HG02885 (cell line): ENCODE data around the gene PRKCH.

Source experiments
- ATAC-seq: cut with Tn5 transposase; IDR thresholded peaks from one replicate; pipeline ENCODE4 v1.9.1; 2021; ENCODE audit warnings: mild to moderate bottlenecking; ENCODE audit not compliant: unreplicated experiment, poor library complexity

Gene PRKCH

GRCh38 chr14:61569812-61570548, 248.6 kb downstream of the PRKCH start:
- ATAC-seq: no peak

- ATAC-seq: no peak
These were observed 249.3 kb downstream of the PRKCH start for GRCh38 chr14:61570549-61571290.

DNA sequence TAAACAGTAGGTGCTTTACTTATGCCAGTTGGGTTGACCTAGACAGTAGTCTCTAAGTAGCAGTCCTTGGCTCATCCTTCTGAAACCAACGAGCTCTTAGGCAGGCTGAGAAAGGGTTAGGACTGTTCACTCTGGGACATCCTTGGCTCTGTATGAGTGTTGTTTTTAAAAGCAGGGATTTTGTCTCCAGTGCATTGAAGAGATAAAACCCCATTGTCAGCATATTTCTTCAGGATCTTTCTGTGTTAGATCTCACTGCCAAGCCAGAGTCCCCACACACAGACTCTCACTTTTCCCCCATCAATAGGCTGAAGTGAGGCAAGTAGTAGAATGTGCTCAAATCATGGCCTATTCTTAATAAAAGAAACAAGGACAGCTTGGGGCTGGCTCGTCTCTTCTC, 250.5 kb downstream of the PRKCH start:
- no peak for ATAC-seq

- no peak for ATAC-seq
These were observed 251.9 kb downstream of the PRKCH start for GRCh38 chr14:61573321-61573720.

- ATAC-seq: no peak
These were observed 252.6 kb downstream of the PRKCH start for GRCh38 chr14:61573748-61574513.

DNA sequence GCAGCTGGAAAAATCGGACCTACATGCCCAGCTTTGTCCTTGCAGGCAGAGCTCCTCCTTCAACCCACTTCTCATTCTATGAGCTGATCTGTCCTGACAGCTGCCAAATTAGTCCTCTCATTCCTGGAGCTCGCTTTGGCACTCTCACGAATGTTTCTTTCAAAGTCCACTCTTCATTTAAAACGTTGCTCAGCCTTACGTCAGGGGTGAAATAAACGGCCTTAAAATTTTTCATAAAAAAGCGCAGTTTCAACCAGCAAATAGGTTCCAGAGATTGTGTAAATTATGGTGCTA, 253.1 kb downstream of the PRKCH start:
- no peak for ATAC-seq

DNA sequence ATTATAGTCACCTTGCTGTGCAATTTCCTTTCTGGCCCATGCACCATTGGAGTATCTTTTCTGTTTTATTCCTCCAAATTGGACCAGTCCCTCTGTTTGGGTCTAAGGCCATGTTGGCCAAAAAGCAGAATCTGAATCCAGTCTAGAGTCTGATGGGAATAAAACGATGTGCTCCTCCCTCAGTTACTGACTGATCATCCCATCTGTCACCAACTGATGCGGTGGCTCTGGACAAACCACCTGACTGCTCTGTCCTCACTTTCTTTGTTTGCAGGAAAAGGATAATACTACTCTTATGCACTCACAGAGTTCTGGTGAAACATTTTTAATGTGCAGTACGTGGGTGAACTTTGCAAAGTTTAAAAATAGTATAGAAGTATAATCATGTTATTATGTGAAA, 253.7 kb downstream of the PRKCH start:
- ATAC-seq: no peak

- no peak for ATAC-seq
These were observed 254.3 kb downstream of the PRKCH start for GRCh38 chr14:61575551-61576150.

GRCh38 chr14:61577506-61577931, 256.1 kb downstream of the PRKCH start:
- no peak for ATAC-seq

DNA sequence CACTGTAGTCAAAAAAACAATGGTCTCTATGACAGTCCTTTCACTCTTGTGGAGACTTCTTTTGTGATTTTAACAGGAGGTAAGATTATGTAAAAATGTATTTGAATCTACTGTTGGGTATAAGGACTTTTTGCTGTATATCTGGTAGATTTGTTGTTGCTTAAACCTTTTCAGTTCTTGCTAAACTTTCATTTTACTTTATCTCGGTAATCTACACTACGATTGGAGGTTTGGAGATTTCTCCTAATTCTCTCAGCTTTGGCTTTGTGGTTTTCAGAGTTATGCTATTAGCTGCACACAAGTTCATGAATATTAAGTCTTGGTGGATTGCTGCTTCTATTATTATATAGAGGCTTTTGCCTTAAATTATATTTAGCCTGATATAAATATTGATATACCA, 257.4 kb downstream of the PRKCH start:
- ATAC-seq: no peak

- no peak for ATAC-seq
These were observed 260.0 kb downstream of the PRKCH start for GRCh38 chr14:61581340-61581739.

DNA sequence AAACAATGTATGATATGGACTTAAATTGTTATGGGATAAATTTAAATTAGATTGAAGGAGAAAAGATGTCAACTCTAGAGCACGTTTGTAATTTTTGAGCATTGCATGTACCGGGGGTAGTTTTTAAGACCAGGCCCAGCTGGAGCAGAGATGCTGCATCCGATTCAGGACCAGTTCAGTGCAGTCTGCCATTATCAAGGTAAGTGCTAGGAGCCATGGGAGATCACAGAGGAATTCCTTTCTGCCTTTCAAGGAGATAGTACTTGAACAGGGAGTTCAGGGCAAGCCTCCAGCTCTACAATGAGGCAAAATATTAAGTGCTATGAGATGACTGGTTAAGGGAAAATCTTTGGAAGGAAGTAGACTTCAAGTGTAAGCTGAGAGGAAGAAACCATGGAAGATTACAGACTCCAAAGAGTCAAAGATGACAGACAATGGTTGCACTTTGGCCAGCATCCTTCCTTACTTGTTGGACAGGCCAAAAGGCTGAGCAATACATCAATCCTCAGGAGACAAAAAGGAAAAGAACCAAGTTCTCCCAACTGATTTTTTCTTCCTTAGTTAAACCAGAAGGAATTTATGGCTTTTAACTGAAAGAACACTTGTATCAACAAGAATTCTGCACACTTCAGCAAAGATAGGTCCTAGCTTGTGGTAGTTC, 260.7 kb downstream of the PRKCH start:
- no peak for ATAC-seq

- no peak for ATAC-seq
These were observed 261.4 kb downstream of the PRKCH start for GRCh38 chr14:61582815-61583214.

DNA sequence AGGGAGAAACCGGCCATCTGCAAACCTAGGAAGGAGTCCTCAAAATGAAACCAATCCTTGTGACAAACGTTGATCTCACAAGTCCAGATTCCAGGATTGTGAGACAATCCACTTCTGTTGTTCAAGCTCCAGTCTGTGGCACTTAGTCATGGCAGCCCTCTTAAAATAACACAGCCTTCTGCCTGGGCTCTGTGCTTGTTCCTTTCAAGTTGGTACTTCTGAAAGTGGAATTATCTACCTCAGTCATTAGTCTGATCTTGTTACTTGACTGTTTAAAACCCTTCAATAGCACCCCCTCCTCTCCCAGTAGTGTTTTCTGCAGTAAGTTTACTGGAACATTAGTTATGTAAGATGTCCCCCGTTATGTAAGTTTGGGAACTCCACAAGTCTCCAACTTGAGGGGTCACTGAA, 263.0 kb downstream of the PRKCH start:
- no peak for ATAC-seq

DNA sequence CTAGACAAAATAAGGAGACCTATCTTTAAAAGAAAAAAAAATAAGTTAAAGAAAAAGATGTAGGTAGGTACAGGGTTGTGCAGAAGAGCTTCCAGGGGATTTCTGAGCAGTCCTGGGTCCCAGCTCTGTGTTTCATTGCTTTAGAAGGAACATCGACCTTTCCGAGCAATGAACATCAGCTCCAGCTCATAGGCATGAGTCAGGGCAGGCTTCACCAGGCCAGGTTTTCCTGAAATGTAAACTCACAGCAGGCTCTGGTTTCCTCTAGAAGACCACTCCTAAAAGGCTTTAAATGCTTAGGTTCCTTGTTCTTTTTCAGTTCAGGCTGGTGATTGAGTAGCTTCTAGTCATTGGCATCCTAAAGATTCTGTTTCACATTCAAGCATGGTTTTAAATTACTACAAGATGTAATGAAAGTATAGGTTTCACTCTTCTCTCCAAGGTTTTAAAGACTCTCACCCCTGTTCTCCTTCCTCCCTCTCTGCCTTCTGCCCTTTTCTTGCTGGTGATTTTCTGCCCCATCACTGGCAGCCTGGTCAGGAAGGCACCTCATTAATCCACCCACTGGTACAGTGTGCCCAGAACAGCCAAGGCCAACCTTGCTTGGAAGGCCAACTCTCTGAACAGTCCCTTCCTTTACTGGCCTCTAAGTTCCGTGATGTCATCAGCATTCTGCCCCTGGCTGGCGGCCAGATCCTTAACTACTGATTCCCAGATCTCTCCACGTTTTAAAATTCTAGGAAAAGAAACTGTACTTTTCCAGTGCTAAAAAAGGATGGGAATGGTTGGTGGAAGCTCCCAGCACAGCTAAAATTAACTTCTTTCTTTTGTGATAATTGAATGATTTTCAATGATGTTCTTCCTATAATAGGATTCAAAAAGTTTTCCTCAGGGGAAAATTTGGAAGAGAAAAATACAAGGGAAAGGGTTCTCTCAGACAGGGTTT, 264.5 kb downstream of the PRKCH start:
- no peak for ATAC-seq

- ATAC-seq: no peak
These were observed 265.2 kb downstream of the PRKCH start for GRCh38 chr14:61586544-61587055.

DNA sequence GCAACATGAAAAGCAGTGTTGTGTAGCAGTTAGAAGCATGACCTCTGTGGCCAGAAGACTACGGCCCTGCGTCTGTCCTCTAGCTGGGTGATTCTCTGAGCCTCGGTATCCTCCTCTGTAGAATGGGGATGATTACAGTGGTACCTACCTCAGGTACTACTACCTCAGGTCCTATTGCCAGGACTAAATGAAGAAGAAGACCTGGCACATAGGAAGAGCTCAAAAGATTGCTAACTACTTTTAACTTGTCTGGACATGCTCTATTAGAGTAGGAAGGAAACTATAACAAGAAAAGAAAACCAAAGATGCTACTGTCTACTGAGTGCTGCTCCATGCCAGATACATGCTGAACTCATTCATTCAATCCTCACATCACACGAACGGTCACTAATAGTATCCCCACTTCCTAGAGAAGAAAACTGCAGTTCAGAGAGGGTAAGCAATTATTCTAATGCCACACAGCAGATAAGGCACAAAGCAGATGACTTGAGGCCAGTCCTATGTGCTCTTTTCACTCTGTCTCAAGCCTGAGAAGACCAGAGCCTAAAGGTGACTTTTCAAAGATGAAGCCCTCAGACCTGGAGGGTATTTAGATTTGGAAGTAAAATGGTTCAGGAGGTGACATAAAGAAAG, 265.8 kb downstream of the PRKCH start:
- ATAC-seq: no peak

DNA sequence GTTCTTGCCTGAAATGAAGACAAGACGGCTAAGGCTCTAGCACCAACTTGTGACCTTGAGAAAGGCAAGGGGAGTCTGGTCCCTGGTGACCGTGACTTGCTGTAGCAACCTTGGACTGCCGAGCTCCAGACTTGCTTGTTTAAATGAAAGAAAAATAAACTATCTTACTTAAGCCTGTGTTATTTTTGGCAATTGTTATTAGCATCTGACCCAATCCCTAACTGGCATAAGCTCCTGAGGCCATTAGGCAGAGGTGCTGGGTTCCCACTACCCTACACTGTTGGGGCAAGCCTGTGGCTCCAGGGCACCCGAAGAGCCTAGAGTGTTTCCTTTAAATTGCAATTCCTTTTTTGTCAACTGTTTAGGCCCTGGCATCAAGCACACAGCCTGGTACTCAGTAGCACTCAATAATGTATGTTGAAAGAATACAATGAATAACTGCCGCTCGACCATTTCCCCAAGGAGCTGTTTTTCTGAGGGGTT, 267.1 kb downstream of the PRKCH start:
- no peak for ATAC-seq
